ENCODE data around the gene DNAH9.

DNA sequence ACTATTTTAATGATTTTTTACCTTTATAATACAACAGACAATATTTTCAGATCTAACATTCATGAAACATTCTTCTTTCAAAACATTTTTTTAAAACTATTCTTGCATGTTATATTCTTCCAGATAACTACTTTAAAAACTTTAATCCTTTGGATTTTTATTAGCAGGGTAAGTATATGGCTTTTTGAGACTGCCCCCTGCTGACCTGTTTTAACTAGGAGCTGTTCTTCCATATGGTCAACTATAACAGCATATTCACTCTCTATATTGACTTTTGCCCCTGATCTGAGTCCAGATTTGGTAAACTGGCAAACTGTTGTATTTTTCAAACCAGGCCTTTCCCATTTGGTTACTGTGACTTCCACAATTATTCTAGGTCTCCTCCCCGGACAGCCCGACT, 382.5 kb downstream of the DNAH9 start:
- no peak for TF ChIP-seq POLR2AphosphoS5 (IDR thresholded peaks at IDR 0.05)
- TF ChIP-seq, protein P1, sequence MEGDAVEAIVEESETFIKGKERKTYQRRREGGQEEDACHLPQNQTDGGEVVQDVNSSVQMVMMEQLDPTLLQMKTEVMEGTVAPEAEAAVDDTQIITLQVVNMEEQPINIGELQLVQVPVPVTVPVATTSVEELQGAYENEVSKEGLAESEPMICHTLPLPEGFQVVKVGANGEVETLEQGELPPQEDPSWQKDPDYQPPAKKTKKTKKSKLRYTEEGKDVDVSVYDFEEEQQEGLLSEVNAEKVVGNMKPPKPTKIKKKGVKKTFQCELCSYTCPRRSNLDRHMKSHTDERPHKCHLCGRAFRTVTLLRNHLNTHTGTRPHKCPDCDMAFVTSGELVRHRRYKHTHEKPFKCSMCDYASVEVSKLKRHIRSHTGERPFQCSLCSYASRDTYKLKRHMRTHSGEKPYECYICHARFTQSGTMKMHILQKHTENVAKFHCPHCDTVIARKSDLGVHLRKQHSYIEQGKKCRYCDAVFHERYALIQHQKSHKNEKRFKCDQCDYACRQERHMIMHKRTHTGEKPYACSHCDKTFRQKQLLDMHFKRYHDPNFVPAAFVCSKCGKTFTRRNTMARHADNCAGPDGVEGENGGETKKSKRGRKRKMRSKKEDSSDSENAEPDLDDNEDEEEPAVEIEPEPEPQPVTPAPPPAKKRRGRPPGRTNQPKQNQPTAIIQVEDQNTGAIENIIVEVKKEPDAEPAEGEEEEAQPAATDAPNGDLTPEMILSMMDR (IDR thresholded peaks at IDR 0.05) = no peak
- no peak for TF ChIP-seq POLR2A (IDR thresholded peaks at IDR 0.05)
